B cell (primary cell): ENCODE results near the gene RPL28. TPM values are rescaled to one million over a fixed set of nuclear protein-coding genes. Genes with fewer than 3 reads are reported as not detected.

Experiments
- ATAC-seq: fragments of 200-7000 bp; cut with Tn5 transposase; one replicate; pipeline ENCODE4 v1.10.0; 2021; ENCODE audit warnings: low read depth, mild to moderate bottlenecking, moderate number of reproducible peaks, moderate library complexity
- CTCF ChIA-PET: fragments of 350-600 bp; sonication (Branson Sonifier 250); formaldehyde crosslinking; loops from one replicate; lab custom pipeline; 2021; ENCODE audit warnings: antibody characterized with exemption, inconsistent platforms; lab: Charles Lee
- POLR2A ChIA-PET: fragments of 350-600 bp; sonication (Branson Sonifier 250); formaldehyde crosslinking; loops from one replicate; lab custom pipeline; 2021; ENCODE audit warnings: antibody characterized with exemption; lab: Charles Lee
- DNase-seq: peaks from one replicate; pipeline ENCODE4 v3.0.0; 2013
- H2AFZ ChIP-seq: 2 replicates; pipeline ENCODE4 v1.6.1; 2012; ENCODE audit warnings: mild to moderate bottlenecking, low read depth, low read length; ENCODE audit not compliant: insufficient read depth, poor library complexity, severe bottlenecking
- H3K27ac ChIP-seq, 2 donors: 1 replicate in 1 of 2; 2 replicates in 1 of 2; pipeline ENCODE4 v1.5.1; 2012 to 2013; ENCODE audit warnings: low read length in 2 of 2, mild to moderate bottlenecking in 2 of 2, moderate library complexity in 1 of 2
- H3K27me3 ChIP-seq, 4 experiments: fragments of 200-600 bp in 1 of 4; sonication (generic) in 1 of 4; replicated peaks in 1 of 4; 1 replicate in 2 of 4; 2 replicates in 2 of 4; pipeline versions ENCODE4 v1.6.1 to v1.7.0; 2013 to 2016; ENCODE audit warnings: low read length in 3 of 4, mild to moderate bottlenecking in 2 of 4, mixed read lengths in 1 of 4, moderate library complexity in 1 of 4; ENCODE audit not compliant: insufficient read depth in 4 of 4, control insufficient read depth in 3 of 4; ENCODE audit errors: control extremely low read depth in 1 of 4
- H3K36me3 ChIP-seq, 2 experiments: replicated peaks in 1 of 2; 1 replicate in 1 of 2; 2 replicates in 1 of 2; pipeline versions ENCODE4 v1.6.1 to v1.7.1; 2013; ENCODE audit warnings: low read length in 1 of 2; ENCODE audit not compliant: insufficient read depth in 2 of 2, control insufficient read depth in 1 of 2; ENCODE audit errors: control extremely low read depth in 1 of 2, extremely low read depth in 1 of 2
- H3K4me1 ChIP-seq, 2 donors: fragments of 200-600 bp in 1 of 2; sonication (generic) in 1 of 2; 1 replicate in 1 of 2; 2 replicates in 1 of 2; pipeline versions ENCODE4 v1.5.1 to v1.6.1; 2013 to 2017; ENCODE audit warnings: low read length in 2 of 2; ENCODE audit not compliant: control insufficient read depth in 2 of 2, insufficient read depth in 2 of 2
- H3K4me2 ChIP-seq: replicated peaks from 2 replicates; pipeline ENCODE3; 2012; ENCODE audit warnings: mild to moderate bottlenecking, low read depth, low read length; ENCODE audit not compliant: poor library complexity, severe bottlenecking
- H3K4me3 ChIP-seq, 5 experiments: fragments of 200-600 bp in 1 of 5; sonication (generic) in 1 of 5; 1 replicate in 3 of 5; 2 replicates in 2 of 5; pipeline versions ENCODE4 v1.5.1 to v1.7.0; 2011 to 2016; ENCODE audit warnings: low read length in 4 of 5, mild to moderate bottlenecking in 4 of 5, low read depth in 2 of 5, control low read depth in 1 of 5, moderate library complexity in 1 of 5; ENCODE audit not compliant: insufficient read depth in 1 of 5; ENCODE audit errors: control extremely low read depth in 1 of 5, extremely low read depth in 1 of 5
- H3K79me2 ChIP-seq: fragments of 200-600 bp; sonication (generic); one replicate; pipeline ENCODE4 v1.6.0; 2016; ENCODE audit warnings: low read length; ENCODE audit not compliant: control insufficient read depth, insufficient read depth
- H3K9ac ChIP-seq: fragments of 200-600 bp; sonication (generic); 2 replicates; pipeline ENCODE4 v1.6.1; 2017; ENCODE audit warnings: mild to moderate bottlenecking, low read length, moderate library complexity
- H3K9me3 ChIP-seq, 3 donors: one replicate each; pipeline versions ENCODE4 v1.6.1 to v1.7.1; 2013; ENCODE audit warnings: low read length in 2 of 3; ENCODE audit not compliant: control insufficient read depth in 2 of 3, insufficient read depth in 1 of 3; ENCODE audit errors: control extremely low read depth in 1 of 3
- H4K20me1 ChIP-seq: 2 replicates; pipeline ENCODE4 v1.6.0; 2012; ENCODE audit warnings: mild to moderate bottlenecking, low read length; ENCODE audit not compliant: insufficient read depth, control insufficient read depth, poor library complexity, severe bottlenecking
- H3K27ac Mint-ChIP-seq: one replicate; pipeline ENCODE4 v1.8.0; 2021; ENCODE audit warnings: mixed read lengths
- H3K27me3 Mint-ChIP-seq: one replicate; pipeline ENCODE4 v1.8.0; 2021; ENCODE audit warnings: mixed read lengths
- H3K4me1 Mint-ChIP-seq: one replicate; pipeline ENCODE4 v1.8.0; 2021; ENCODE audit warnings: mixed read lengths
- H3K4me3 Mint-ChIP-seq: one replicate; pipeline ENCODE4 v1.8.0; 2021; ENCODE audit warnings: mixed read lengths
- H3K9me3 Mint-ChIP-seq: one replicate; pipeline ENCODE4 v1.8.0; 2022; ENCODE audit warnings: mixed read lengths; ENCODE audit not compliant: insufficient read depth
- CTCF ChIP-seq: fragments of 200-600 bp; IDR thresholded peaks from one replicate; pipeline ENCODE4 v1.8.0; 2022; ENCODE audit warnings: antibody characterized with exemption, mild to moderate bottlenecking
- EZH2 ChIP-seq: IDR thresholded peaks from 2 replicates; pipeline ENCODE4 v1.6.1; 2012; ENCODE audit warnings: borderline replicate concordance, low read depth, mild to moderate bottlenecking, moderate library complexity, low read length; ENCODE audit not compliant: insufficient read depth, poor library complexity, severe bottlenecking
- WGBS: methylation state at CpG from one replicate; pipeline ENCODE4 v1.1.5; 2013; ENCODE audit warnings: missing lambda C conversion rate; ENCODE audit not compliant: insufficient coverage; 5-methylcytosine and 5-hydroxymethylcytosine counted together
- intact Hi-C: fragments of 100-400 bp; cut with micrococcal nuclease; formaldehyde crosslinking; loops from one replicate; pipeline ENCODE4 v1.10.0; 2022
- polyA plus RNA-seq: library from polyadenylated mRNA; depleted of rRNA; stranded (reverse); fragments of >200 nt; gene quantifications from 2 replicates; pipeline ENCODE4 v1.2.3, GENCODE V29; 2012
- total RNA-seq, 2 donors: library from RNA; stranded (reverse); fragments of 120-200 nt in 1 of 2; gene quantifications; 1 replicate in 1 of 2; 2 replicates in 1 of 2; pipeline versions ENCODE4 v1.2.3 to v1.2.4, GENCODE V29; 2013 to 2022

The RPL28 gene
- total and polyA plus RNA-seq, 2 donors (not counting 1 experiment from before 2014, with no cell fraction given), result 2,578 to 4,661 TPM

GRCh38 chr19:55436847-55437246 lies 51.1 kb downstream of the RPL28 start:
- Mint-ChIP-seq H3K27me3 (peaks cover 57% of the 10 kb centered on the region), H3K27ac (no peak overlapping the region), H3K4me3 (no peak overlapping the region), H3K4me1 (peaks cover 12% of the 10 kb centered on the region), H3K9me3 (no peaks in the 10 kb centered on the region)
- TF ChIP-seq EZH2 (no peak), CTCF (no peak)
- H3K36me3 ChIP-seq, result no peaks in the 10 kb centered on the region
- intact Hi-C loops, result no loop called here
- no peaks in the 10 kb centered on the region for H4K20me1 ChIP-seq
- ChIA-PET CTCF (interaction anchor here (1.2 kb wide), 1 partner anchor 30 kb away, joined by 3 read pairs; no protein-coding TSS in a partner anchor), POLR2A (no interaction called here)
- H3K9ac ChIP-seq, result no peak overlapping the region
- H3K27me3 ChIP-seq, result peaks cover 0 to 80% (median 54%) of the 10 kb centered on the region in 4 experiments
- ATAC-seq (no peak), DNase-seq (no peak)
- peaks cover 19 to 28% of the 10 kb centered on the region in 2 donors for H3K4me1 ChIP-seq
- H3K4me3 ChIP-seq, result no peak overlapping the region
- H3K27ac ChIP-seq, result no peak overlapping the region
- no peak overlapping the region for H2AFZ ChIP-seq
- no peak overlapping the region for H3K4me2 ChIP-seq
- no peaks in the 10 kb centered on the region for H3K79me2 ChIP-seq
- peaks cover 0 to 35% (median 0%) of the 10 kb centered on the region in 3 donors for H3K9me3 ChIP-seq
- 50% methylated on average over 8 of the region's 8 CpGs for WGBS

- H3K4me3 Mint-ChIP-seq, result no peak overlapping the region
- Histone ChIP-seq H3K9ac (no peak overlapping the region), H3K9me3 (peaks cover 0 to 31% (median 0%) of the 10 kb centered on the region in 3 donors), H2AFZ (no peak overlapping the region), H3K4me1 (peaks cover 21 to 31% of the 10 kb centered on the region in 2 donors), H3K4me3 (no peak overlapping the region), H3K79me2 (no peaks in the 10 kb centered on the region), H3K27me3 (peaks cover 0 to 77% (median 53%) of the 10 kb centered on the region in 4 experiments), H4K20me1 (no peaks in the 10 kb centered on the region), H3K27ac (no peak overlapping the region), H3K36me3 (no peaks in the 10 kb centered on the region), H3K4me2 (no peak overlapping the region)
- H3K4me1 Mint-ChIP-seq, result peaks cover 14% of the 10 kb centered on the region
- ChIA-PET CTCF (interaction anchor here (1.2 kb wide), 1 partner anchor 30 kb away, joined by 3 read pairs; no protein-coding TSS in a partner anchor), POLR2A (no interaction called here)
- peaks cover 54% of the 10 kb centered on the region for H3K27me3 Mint-ChIP-seq
- no peaks in the 10 kb centered on the region for H3K9me3 Mint-ChIP-seq
- ATAC-seq (no peak), DNase-seq (no peak)
- 6% methylated on average over 17 of the region's 17 CpGs for WGBS
- intact Hi-C loops, result no loop called here
- no peak for TF ChIP-seq EZH2
- TF ChIP-seq CTCF, result no peak
- no peak overlapping the region for H3K27ac Mint-ChIP-seq
Measured at GRCh38 chr19:55437410-55437809, 51.7 kb downstream of the RPL28 start.
